ENCODE data around the gene CFAP107.

DNA sequence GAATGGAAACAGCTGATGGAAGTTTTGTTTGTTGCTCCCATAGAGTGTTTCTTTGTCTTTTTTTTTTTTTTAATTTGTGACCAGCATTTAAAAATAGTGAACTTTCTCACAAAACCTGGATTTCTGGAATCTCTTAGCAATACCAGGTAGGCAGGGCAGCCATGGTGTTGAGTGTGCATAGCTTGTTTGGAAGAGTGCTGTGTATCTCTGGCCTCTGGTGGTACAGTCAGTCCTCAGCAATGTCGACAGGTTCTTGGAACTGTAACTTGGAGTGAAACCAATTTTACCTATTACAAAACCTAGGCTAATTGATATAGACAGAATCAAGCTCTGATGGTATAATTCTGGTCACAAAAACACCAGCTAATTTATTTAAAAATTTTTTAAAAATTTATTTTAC lies 23.4 kb upstream of the CFAP107 start:
- no peak for TF ChIP-seq REST (IDR thresholded peaks at IDR 0.05; ENCODE audit: insufficient read depth in 1 of 2, low read depth in 2 of 2, low read length in 1 of 2)
- TF ChIP-seq, protein P1, sequence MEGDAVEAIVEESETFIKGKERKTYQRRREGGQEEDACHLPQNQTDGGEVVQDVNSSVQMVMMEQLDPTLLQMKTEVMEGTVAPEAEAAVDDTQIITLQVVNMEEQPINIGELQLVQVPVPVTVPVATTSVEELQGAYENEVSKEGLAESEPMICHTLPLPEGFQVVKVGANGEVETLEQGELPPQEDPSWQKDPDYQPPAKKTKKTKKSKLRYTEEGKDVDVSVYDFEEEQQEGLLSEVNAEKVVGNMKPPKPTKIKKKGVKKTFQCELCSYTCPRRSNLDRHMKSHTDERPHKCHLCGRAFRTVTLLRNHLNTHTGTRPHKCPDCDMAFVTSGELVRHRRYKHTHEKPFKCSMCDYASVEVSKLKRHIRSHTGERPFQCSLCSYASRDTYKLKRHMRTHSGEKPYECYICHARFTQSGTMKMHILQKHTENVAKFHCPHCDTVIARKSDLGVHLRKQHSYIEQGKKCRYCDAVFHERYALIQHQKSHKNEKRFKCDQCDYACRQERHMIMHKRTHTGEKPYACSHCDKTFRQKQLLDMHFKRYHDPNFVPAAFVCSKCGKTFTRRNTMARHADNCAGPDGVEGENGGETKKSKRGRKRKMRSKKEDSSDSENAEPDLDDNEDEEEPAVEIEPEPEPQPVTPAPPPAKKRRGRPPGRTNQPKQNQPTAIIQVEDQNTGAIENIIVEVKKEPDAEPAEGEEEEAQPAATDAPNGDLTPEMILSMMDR (IDR thresholded peaks at IDR 0.05), result no peak

Data from Panc1 (cell line).